Endothelial cell of umbilical vein (primary cell): Measurements from ENCODE around the gene MSANTD3. TPM values are rescaled to one million over a fixed set of nuclear protein-coding genes. Genes with fewer than 3 reads are reported as not detected.
"Not testable (repeated sequence)": the region's sequence is repeated elsewhere in the genome, so short reads cannot be mapped to it uniquely, and the experiment has no call there.

Experiments
- BruUV-seq: library from RNA; stranded (reverse); fragments of 400-500 nt; replicated peaks from 2 replicates; lab custom pipeline; 2021; lab: Mats Ljungman, UMichigan
- CTCF ChIA-PET: fragments of 300-600, 350-600 bp; sonication (Branson Sonifier 250); formaldehyde crosslinking; loops from one replicate; lab custom pipeline; 2021; ENCODE audit warnings: antibody characterized with exemption, inconsistent platforms; lab: Charles Lee
- POLR2A ChIA-PET: fragments of 300-600, 350-600 bp; sonication (Branson Sonifier 250); formaldehyde crosslinking; loops from one replicate; lab custom pipeline; 2021; ENCODE audit warnings: antibody characterized with exemption, inconsistent platforms; lab: Charles Lee
- DNase-seq: peaks from one replicate; pipeline ENCODE4 v3.0.0-alpha.2; 2011; ENCODE audit warnings: low read depth, low spot score
- FAIRE-seq: peaks from 2 replicates; lab custom pipeline; 2011; peaks lifted over from hg19 to GRCh38; lab: Jason Lieb, UNC
- H2AFZ ChIP-seq: 2 replicates; pipeline ENCODE4 v1.6.0; 2012; ENCODE audit warnings: low read depth, low read length, control low read depth, inconsistent platforms
- H3K27ac ChIP-seq: 2 replicates; pipeline ENCODE4 v1.5.1; 2011; ENCODE audit warnings: low read depth, mild to moderate bottlenecking, control low read depth, low read length, moderate library complexity; ENCODE audit not compliant: insufficient read depth
- H3K27me3 ChIP-seq, 2 experiments: 2 replicates each; pipeline versions ENCODE4 v1.6.0 to v1.6.1; 2011; ENCODE audit warnings: low read length in 2 of 2, mixed read lengths in 1 of 2; ENCODE audit not compliant: control insufficient read depth in 2 of 2, insufficient read depth in 2 of 2
- H3K36me3 ChIP-seq, 2 experiments: 2 replicates in 1 of 2; 3 replicates in 1 of 2; pipeline ENCODE4 v1.5.1; 2011; ENCODE audit warnings: low read length in 2 of 2, mild to moderate bottlenecking in 1 of 2, moderate library complexity in 1 of 2; ENCODE audit not compliant: control insufficient read depth in 2 of 2, insufficient read depth in 2 of 2; ENCODE audit errors: extremely low read depth in 1 of 2
- H3K4me1 ChIP-seq: 3 replicates; pipeline ENCODE4 v1.5.1; 2011; ENCODE audit warnings: mild to moderate bottlenecking, low read length; ENCODE audit not compliant: control insufficient read depth, insufficient read depth; ENCODE audit errors: extremely low read depth
- H3K4me2 ChIP-seq: 2 replicates; pipeline ENCODE4 v1.6.1; 2011; ENCODE audit warnings: low read length, control low read depth, mixed read lengths; ENCODE audit not compliant: insufficient read depth
- H3K4me3 ChIP-seq, 3 experiments: fragments of 200-600 bp in 1 of 3; sonication (generic), shearing (Covaris generic) in 1 of 3; replicated peaks in 1 of 3; 2 replicates each; pipeline ENCODE4 v1.5.1; 2011 to 2016; ENCODE audit warnings: control low read depth in 3 of 3, low read length in 3 of 3, mild to moderate bottlenecking in 2 of 3, inconsistent platforms in 1 of 3, low read depth in 1 of 3, moderate library complexity in 1 of 3; ENCODE audit not compliant: insufficient read depth in 1 of 3
- H3K79me2 ChIP-seq: 2 replicates; pipeline ENCODE4 v1.6.0; 2012; ENCODE audit warnings: low read length, inconsistent platforms; ENCODE audit not compliant: control insufficient read depth, insufficient read depth
- H3K9ac ChIP-seq: replicated peaks from 2 replicates; pipeline ENCODE3; 2011; ENCODE audit warnings: low read length, control low read depth; ENCODE audit not compliant: insufficient read depth; ENCODE audit errors: extremely low read depth
- H3K9me1 ChIP-seq: replicated peaks from 3 replicates; pipeline ENCODE4 v1.6.0; 2011; ENCODE audit warnings: mild to moderate bottlenecking, low read length; ENCODE audit not compliant: control insufficient read depth, insufficient read depth; ENCODE audit errors: extremely low read depth
- H3K9me3 ChIP-seq: replicated peaks from 2 replicates; pipeline ENCODE4 v1.5.1; 2012; ENCODE audit warnings: low read length, inconsistent platforms; ENCODE audit not compliant: control insufficient read depth, insufficient read depth
- H4K20me1 ChIP-seq: replicated peaks from 2 replicates; pipeline ENCODE3; 2011; ENCODE audit warnings: mild to moderate bottlenecking, low read length; ENCODE audit not compliant: control insufficient read depth, insufficient read depth; ENCODE audit errors: extremely low read depth
- CTCF ChIP-seq, 2 donors: IDR thresholded peaks; 1 replicate in 1 of 2; 2 replicates in 1 of 2; pipeline ENCODE4 v1.5.1; 2011; ENCODE audit warnings: low read length in 2 of 2, mild to moderate bottlenecking in 2 of 2, moderate library complexity in 2 of 2, control low read depth in 1 of 2, inconsistent platforms in 1 of 2, low read depth in 1 of 2; ENCODE audit not compliant: insufficient read depth in 1 of 2; ENCODE audit errors: extremely low read depth in 1 of 2
- EZH2 ChIP-seq: IDR thresholded peaks from 2 replicates; pipeline ENCODE4 v1.6.1; 2012; ENCODE audit warnings: borderline replicate concordance, low read depth, mild to moderate bottlenecking, moderate library complexity, low read length, inconsistent platforms; ENCODE audit not compliant: severe bottlenecking
- FOS ChIP-seq: IDR thresholded peaks from 2 replicates; pipeline ENCODE4 v1.6.1; 2011; ENCODE audit warnings: mild to moderate bottlenecking, low read length, moderate library complexity, borderline replicate concordance; ENCODE audit not compliant: insufficient read depth
- GATA2 ChIP-seq: IDR thresholded peaks from 2 replicates; pipeline ENCODE4 v1.7.0; 2011; ENCODE audit warnings: low read depth, mild to moderate bottlenecking, moderate library complexity, mixed read lengths, low read length; ENCODE audit not compliant: insufficient read length, insufficient read depth
- JUN ChIP-seq: IDR thresholded peaks from 2 replicates; pipeline ENCODE4 v1.6.1; 2011; ENCODE audit warnings: borderline replicate concordance, low read depth; ENCODE audit not compliant: insufficient read length, insufficient read depth
- MAX ChIP-seq: IDR thresholded peaks from 2 replicates; pipeline ENCODE4 v1.6.1; 2011; ENCODE audit not compliant: insufficient read depth, insufficient read length
- MYC ChIP-seq: IDR thresholded peaks from one replicate; pipeline ENCODE4 v1.6.1; 2011; ENCODE audit warnings: mild to moderate bottlenecking, low read depth, low read length
- POLR2A ChIP-seq: IDR thresholded peaks from 2 replicates; pipeline ENCODE4 v1.6.1; 2012; ENCODE audit warnings: low read depth, mild to moderate bottlenecking, control low read depth, low read length
- POLR2AphosphoS5 ChIP-seq: IDR thresholded peaks from 2 replicates; pipeline ENCODE4 v1.6.1; 2012; ENCODE audit warnings: low read depth, mild to moderate bottlenecking, control low read depth, low read length, moderate library complexity; ENCODE audit not compliant: insufficient read depth
- dilution Hi-C: fragments of 300-500 bp; cut with MboI; formaldehyde crosslinking; loops from one replicate; pipeline ENCODE4 v1.15.0; 2019; ENCODE audit warnings: low sequenced_read_pairs; ENCODE audit not compliant: extremely low pct_ligation_motif_present
- intact Hi-C: fragments of 100-400 bp; cut with micrococcal nuclease; formaldehyde crosslinking; loops from one replicate; pipeline ENCODE4 v1.10.0; 2022
- polyA plus RNA-seq, 4 experiments: library from polyadenylated mRNA; depleted of rRNA in 3 of 4; stranded (reverse) in 3 of 4; unstranded in 1 of 4; fragments of >200 nt; gene quantifications; 2 replicates each; pipeline versions ENCODE4 v1.2.1 to v1.2.3, GENCODE V29; 2011 to 2012; ENCODE audit warnings: missing spikeins in 1 of 4
- total RNA-seq: library from RNA; stranded (reverse); gene quantifications from 2 replicates; pipeline ENCODE4 v1.2.3, GENCODE V29; 2021

MSANTD3 gene
- total and polyA plus RNA-seq, 2 donors (not counting 3 experiments of a cell fraction or from before 2014, with no cell fraction given): 31.3 to 88.5 TPM

- Histone ChIP-seq H3K4me2 (no peak overlapping the region), H3K9ac (no peak overlapping the region), H3K4me1 (no peaks in the 10 kb centered on the region), H3K27ac (no peak overlapping the region), H3K9me3 (no peaks in the 10 kb centered on the region), H2AFZ (no peak overlapping the region), H3K9me1 (no peaks in the 10 kb centered on the region), H3K36me3 (peaks cover 0 to 11% of the 10 kb centered on the region in 2 experiments), H3K79me2 (peaks cover 94% of the 10 kb centered on the region), H3K4me3 (no peak overlapping the region), H4K20me1 (peaks cover 19% of the 10 kb centered on the region), H3K27me3 (no peaks in the 10 kb centered on the region)
- BruUV-seq: no TSS peak
- intact Hi-C loops (no loop called here), dilution Hi-C loops (loop anchor here (25.0 kb wide), 1 partner anchor 103 kb away; no protein-coding TSS in a partner anchor)
- TF ChIP-seq MAX (no peak), FOS (no peak), CTCF (IDR thresholded peaks at IDR 0.05; ENCODE audit: extremely low read depth in 1 of 2, insufficient read depth in 1 of 2, low read depth in 1 of 2, low read length in 2 of 2) (no peak), MYC (no peak), POLR2AphosphoS5 (no peak), EZH2 (no peak), JUN (no peak), GATA2 (no peak), POLR2A (no peak)
- no peak for FAIRE-seq
- POLR2A ChIA-PET: no interaction called here
- no peak for DNase-seq
- CTCF ChIA-PET: interaction anchor here (0.6 to 1.0 kb wide), 3 partner anchors 24 to 162 kb away, joined by 3 read pairs; no protein-coding TSS in a partner anchor
Observed at GRCh38 chr9:100440071-100440470, 13.1 kb downstream of the MSANTD3 start.

- H3K4me1 ChIP-seq, H2AFZ ChIP-seq, FAIRE-seq, BruUV-seq, H3K4me3 ChIP-seq, H3K27me3 ChIP-seq, H3K9me1 ChIP-seq, H3K9me3 ChIP-seq, H3K9ac ChIP-seq, DNase-seq, POLR2A ChIA-PET, intact Hi-C loops, H3K27ac ChIP-seq, H3K4me2 ChIP-seq: not testable (repeated sequence)
- H3K36me3 ChIP-seq: peaks cover 0 to 12% of the 10 kb centered on the region in 2 experiments
- peaks cover 92% of the 10 kb centered on the region for H3K79me2 ChIP-seq
- H4K20me1 ChIP-seq: peaks cover 18% of the 10 kb centered on the region
- dilution Hi-C loops: loop anchor here (25.0 kb wide), 1 partner anchor 103 kb away; no protein-coding TSS in a partner anchor
- CTCF ChIA-PET: interaction anchor here (0.6 to 1.7 kb wide), 4 partner anchors 14 to 161 kb away, joined by 3 to 5 read pairs (median 3); no protein-coding TSS in a partner anchor
Observed at GRCh38 chr9:100440487-100440886, 13.5 kb downstream of the MSANTD3 start.
